Astrocyte of the cerebellum (primary cell): Measurements from ENCODE around the gene LRRC8A.

Experiments used
- DNase-seq: peaks from one replicate; pipeline ENCODE4 v3.0.0-alpha.2; 2011; ENCODE audit warnings: low read depth
- H3K4me3 ChIP-seq: 2 replicates; pipeline ENCODE4 v1.5.1; 2011; ENCODE audit warnings: mild to moderate bottlenecking, low read depth, low read length, moderate library complexity
- CTCF ChIP-seq: IDR thresholded peaks from 2 replicates; pipeline ENCODE4 v1.5.1; 2012; ENCODE audit warnings: low read length, low read depth, moderate library complexity, mild to moderate bottlenecking; ENCODE audit errors: missing control alignments
- in situ Hi-C: cut with HindIII; loops from 2 replicates; pipeline ENCODE4 v1.10.0; 2017; ENCODE audit warnings: low sequenced_read_pairs

The LRRC8A gene

DNA sequence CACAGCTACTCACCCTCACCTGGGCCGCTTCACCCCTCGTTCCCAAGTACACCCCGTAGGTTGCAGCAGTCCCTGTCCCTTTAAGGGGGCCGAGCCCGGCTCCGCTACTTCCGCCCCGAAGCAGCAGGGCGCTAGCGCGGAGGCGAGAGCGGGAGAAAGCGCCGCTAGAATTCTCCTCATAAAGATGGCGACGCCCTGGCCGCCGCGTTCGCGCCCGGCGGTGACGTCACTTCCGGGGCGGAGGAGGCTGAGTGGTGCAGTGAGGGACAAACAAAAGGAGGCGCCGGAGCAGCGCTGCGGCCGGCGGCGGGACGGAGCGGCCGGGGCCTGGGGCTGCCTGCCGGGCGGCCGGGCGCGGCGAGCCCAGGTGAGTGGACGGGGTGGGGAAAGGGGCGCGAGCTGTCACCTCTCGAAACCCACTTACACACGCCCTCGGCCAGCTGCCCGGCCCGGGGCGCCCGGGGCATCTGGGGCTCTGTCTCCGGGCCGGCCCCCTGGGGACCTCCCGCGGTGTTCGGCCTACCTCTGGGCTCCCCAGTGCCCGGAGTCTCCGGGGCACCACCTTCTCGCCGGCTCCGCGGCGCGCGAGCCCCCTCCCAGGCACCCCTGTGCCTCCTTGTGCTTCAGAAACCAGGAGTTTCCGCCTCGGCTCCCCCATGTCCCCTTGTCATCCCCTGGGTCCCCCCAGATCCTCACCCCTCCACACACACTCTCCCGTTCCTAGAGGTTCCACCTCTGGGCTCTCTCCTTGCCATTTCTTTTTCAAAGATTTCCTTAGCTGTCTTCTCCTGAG lies at the start of gene LRRC8A, which contains the start of gene KYAT1:
LRRC8A (plus strand) TSS at position 250 of the 793 bp plus-strand sequence. CDS start 25,032 bp downstream, outside the sequence.
KYAT1 (minus strand) TSS at position 67 of the 793 bp plus-strand sequence. CDS start 36,545 bp downstream, outside the sequence.
- DNase-seq: peak; percentile 87
- in situ Hi-C loops: no loop called here
- peak within 1 kb of the TSS; percentile 87 for H3K4me3 ChIP-seq
- no peak for TF ChIP-seq CTCF

- no peak for DNase-seq
- in situ Hi-C loops: no loop called here
- no peak for TF ChIP-seq CTCF
- H3K4me3 ChIP-seq: no peak overlapping the region
These were observed 48.2 kb upstream of the LRRC8A start for GRCh38 chr9:128833696-128834095.

DNA sequence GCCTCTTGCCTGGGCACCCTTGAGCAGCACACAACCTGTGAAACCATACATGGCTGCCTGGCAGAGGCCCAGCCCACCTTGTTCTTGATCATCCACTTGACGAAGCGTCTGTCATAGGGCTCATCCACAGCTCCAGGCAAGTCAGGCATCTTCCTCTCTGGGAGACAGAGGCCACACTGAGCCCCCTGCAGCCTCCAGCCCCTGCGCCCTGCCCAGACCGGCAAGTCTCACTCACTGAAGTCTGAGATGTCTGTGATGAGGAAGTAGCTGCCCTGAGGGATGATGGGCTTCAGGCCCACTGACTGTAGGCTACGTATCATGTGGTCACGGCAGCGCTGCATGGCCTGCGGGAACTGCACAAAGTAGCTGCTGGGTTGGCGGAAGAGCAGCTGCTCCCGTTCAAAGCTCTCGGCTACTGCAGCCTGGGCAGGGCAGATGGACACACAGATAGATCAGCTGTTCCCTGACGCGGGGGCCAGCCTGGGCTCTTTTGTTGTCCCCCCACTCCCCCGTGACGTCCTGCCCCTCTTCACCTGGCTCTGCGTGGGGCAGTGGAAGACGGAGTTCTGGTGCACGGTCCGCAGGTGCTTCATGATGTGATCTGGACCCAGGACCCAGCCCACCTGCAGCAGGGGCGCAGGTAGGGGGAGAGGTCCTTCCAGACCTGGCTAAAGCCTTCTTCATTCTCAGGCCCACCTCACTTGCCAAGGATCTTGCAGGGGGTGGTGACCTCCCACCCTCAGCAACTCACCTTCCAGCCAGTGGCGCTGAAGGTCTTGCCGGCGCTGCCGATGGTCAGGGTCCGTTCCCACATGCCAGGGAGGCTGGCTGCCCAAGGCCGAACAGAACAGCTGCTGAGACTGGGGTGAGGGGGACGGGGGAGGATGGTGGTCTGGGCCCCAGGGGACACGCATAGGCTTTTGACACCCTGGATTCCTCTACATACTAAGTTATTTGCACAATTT lies 46.4 kb upstream of the LRRC8A start:
- TF ChIP-seq CTCF: no peak
- in situ Hi-C loops: no loop called here
- no peak overlapping the region for H3K4me3 ChIP-seq
- DNase-seq: no peak

DNA sequence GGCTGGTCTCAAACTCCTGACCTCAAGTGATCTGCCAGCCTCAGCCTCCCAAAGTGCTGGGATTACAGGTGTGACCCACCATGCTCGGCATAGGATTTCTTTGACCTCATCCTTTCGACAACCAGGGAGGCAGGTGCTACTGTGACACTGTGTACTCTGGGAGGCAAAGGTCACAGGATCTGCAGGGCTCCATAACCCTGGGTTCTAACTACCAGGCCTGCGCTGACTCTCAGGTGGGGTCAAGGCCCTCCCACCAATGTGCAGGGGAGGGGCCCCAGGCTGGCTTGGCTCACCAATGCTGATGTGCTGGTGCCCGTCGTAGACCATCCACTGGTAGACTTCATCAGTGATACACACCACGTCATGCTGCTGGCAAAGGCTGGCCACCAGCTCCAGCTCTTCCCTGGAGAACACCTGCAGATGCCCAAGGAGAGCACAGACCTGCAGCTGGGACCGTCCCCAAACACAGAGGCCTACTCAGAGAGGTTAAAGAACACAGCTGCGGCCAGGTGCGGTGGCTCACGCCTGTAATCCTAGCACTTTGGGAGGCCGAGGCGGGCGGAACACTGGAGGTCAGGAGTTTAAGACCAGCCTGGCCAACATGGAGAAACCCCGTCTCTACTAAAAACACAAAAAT lies 45.3 kb upstream of the LRRC8A start:
- TF ChIP-seq CTCF: no peak
- no peak overlapping the region for H3K4me3 ChIP-seq
- in situ Hi-C loops: no loop called here
- DNase-seq: no peak

DNA sequence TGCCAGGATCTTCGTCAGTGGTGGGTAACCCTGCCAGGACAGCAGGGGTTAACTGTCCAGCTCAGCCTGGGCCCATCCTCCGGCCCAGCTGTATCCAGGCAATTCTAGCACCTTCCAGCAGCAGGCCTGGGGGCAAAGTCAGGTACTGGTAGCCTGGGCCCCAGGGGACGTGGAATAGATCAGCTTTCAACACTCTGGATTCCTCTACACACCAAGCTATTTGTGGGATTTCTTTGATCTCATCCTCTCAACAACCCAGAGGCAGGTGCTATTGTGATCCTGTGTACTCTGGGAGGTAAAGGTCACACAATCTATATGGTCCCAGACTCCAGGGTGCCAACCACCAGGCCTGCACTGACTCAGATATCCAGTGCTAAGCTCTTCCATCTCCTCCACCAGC lies 43.6 kb upstream of the LRRC8A start:
- in situ Hi-C loops: no loop called here
- TF ChIP-seq CTCF: no peak
- no peak overlapping the region for H3K4me3 ChIP-seq
- no peak for DNase-seq

- in situ Hi-C loops: no loop called here
- no peak overlapping the region for H3K4me3 ChIP-seq
- no peak for DNase-seq
- no peak for TF ChIP-seq CTCF
These were observed 41.4 kb upstream of the LRRC8A start for GRCh38 chr9:128840524-128840923.
